Measurements from ENCODE around the gene DHRS13.

Gene DHRS13

DNA sequence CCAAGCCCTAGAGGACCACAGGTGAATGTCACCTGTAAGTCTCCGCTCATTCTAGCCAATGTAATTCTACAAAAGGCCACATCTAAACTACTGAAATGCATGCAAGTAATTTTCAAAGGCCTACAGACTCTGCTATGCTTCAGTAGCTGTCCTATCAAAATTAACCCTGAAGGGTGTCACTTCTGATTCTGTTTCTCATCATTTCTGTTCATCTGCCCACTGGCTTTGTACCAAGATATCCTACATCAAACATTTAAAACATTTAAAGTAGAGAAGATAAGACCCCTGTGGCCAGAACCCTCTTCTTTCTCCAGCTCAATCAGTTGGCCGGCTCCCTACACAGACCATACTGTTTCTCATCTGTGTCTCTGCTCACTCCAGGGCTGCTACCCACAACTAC, 26.9 kb upstream of the DHRS13 start:
- H3K4me1 ChIP-seq (ENCODE audit: control insufficient read depth in 1 of 2, insufficient read depth in 2 of 2, low read length in 2 of 2): peaks cover 8 to 14% of the 10 kb centered on the region in 2 donors
- H3K36me3 ChIP-seq (ENCODE audit: control insufficient read depth in 1 of 2, insufficient read depth in 2 of 2, low read length in 2 of 2): peaks cover 13 to 15% of the 10 kb centered on the region in 2 donors
- H3K27ac ChIP-seq (ENCODE audit: low read length): no peak overlapping the region

DNA sequence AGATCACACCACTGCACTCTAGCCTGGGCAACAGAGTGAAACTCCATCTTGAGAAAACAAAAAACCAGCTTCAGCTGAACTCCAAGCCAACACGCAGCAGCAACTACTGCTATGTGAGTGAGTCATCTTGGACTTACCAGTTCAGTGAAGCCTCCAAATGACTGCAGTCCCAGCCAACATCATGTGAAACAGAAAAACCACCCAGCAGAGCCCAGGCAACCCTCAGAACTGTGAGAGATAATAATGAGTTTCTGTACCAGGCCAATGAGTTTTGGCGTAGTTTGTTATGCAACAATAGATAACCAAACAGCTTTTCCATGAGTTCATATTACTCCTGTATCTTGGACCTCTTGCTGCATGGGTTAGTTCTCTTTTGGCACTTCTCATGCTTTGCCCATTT, 25.2 kb upstream of the DHRS13 start:
- peaks cover 8 to 15% of the 10 kb centered on the region in 2 donors for H3K4me1 ChIP-seq (ENCODE audit: control insufficient read depth in 1 of 2, insufficient read depth in 2 of 2, low read length in 2 of 2)
- H3K9me3 ChIP-seq (ENCODE audit: control insufficient read depth in 1 of 2, low read length in 2 of 2): no peaks in the 10 kb centered on the region
- no peak overlapping the region for H3K27ac ChIP-seq (ENCODE audit: low read length)
- no peaks in the 10 kb centered on the region for H3K27me3 ChIP-seq (ENCODE audit: low read depth, low read length)
- no peak overlapping the region for H3K4me3 ChIP-seq (ENCODE audit: low read depth in 1 of 2, low read length in 2 of 2)
- H3K36me3 ChIP-seq (ENCODE audit: control insufficient read depth in 1 of 2, insufficient read depth in 2 of 2, low read length in 2 of 2): peaks cover 18 to 19% of the 10 kb centered on the region in 2 donors

More for the DNA sequence above, 26.9 kb upstream of the DHRS13 start:
- H3K27me3 ChIP-seq (ENCODE audit: low read depth, low read length): no peaks in the 10 kb centered on the region
- no peak overlapping the region for H3K4me3 ChIP-seq (ENCODE audit: low read depth in 1 of 2, low read length in 2 of 2)
- no peaks in the 10 kb centered on the region for H3K9me3 ChIP-seq (ENCODE audit: control insufficient read depth in 1 of 2, low read length in 2 of 2)

DNA sequence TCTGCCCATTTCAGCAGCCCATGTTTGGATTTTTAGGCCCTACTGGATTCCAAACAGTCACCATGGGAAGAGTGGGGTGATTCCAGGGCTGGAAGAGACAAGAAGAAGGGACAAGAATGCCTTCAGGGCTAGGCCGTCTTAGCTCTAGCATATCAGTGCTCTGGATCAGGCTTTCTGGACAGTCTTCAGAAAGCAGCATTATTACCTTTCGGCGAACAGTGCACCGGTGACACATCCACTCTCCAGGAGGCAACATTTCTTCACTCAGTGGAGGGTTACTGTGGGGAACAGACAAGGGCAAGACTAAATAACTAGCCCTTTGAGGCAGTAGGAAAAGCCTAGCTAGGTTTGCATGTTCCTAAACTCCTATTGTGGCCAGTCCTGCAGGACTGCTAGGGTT, 23.9 kb upstream of the DHRS13 start:
- peaks cover 4 to 8% of the 10 kb centered on the region in 2 donors for H3K4me1 ChIP-seq (ENCODE audit: control insufficient read depth in 1 of 2, insufficient read depth in 2 of 2, low read length in 2 of 2)
- no peaks in the 10 kb centered on the region for H3K9me3 ChIP-seq (ENCODE audit: control insufficient read depth in 1 of 2, low read length in 2 of 2)
- H3K4me3 ChIP-seq (ENCODE audit: low read depth in 1 of 2, low read length in 2 of 2): no peak overlapping the region
- H3K36me3 ChIP-seq (ENCODE audit: control insufficient read depth in 1 of 2, insufficient read depth in 2 of 2, low read length in 2 of 2): peaks cover 18 to 21% of the 10 kb centered on the region in 2 donors
- H3K27me3 ChIP-seq (ENCODE audit: low read depth, low read length): no peaks in the 10 kb centered on the region
- peak overlapping the region; percentile 70 for H3K27ac ChIP-seq (ENCODE audit: low read length)

DNA sequence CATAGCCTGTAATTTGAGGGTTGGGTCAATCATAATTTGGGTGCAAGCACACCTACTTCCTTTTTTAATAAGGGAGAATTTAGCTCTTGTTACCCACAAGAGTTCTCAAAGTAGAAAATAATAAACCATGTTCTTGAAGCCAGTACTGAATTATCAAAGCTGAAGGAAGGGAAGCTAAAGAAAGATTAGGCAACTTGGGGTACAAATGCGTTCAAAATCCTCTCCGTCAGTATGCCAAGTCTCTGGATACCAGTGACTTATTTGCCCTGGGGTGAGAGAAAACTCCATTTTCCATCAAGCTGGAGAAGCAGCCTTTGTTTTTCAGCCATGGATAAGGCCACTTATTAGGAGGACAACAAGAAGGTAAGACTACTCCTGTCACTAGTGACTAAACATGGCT, 23.5 kb upstream of the DHRS13 start:
- Histone ChIP-seq H3K36me3 (ENCODE audit: control insufficient read depth in 1 of 2, insufficient read depth in 2 of 2, low read length in 2 of 2) (peaks cover 22 to 25% of the 10 kb centered on the region in 2 donors), H3K27me3 (ENCODE audit: low read depth, low read length) (no peaks in the 10 kb centered on the region), H3K4me3 (ENCODE audit: low read depth in 1 of 2, low read length in 2 of 2) (no peak overlapping the region), H3K9me3 (ENCODE audit: control insufficient read depth in 1 of 2, low read length in 2 of 2) (no peaks in the 10 kb centered on the region), H3K27ac (ENCODE audit: low read length) (peak overlapping the region; percentile 70), H3K4me1 (ENCODE audit: control insufficient read depth in 1 of 2, insufficient read depth in 2 of 2, low read length in 2 of 2) (peaks cover 4 to 8% of the 10 kb centered on the region in 2 donors)

DNA sequence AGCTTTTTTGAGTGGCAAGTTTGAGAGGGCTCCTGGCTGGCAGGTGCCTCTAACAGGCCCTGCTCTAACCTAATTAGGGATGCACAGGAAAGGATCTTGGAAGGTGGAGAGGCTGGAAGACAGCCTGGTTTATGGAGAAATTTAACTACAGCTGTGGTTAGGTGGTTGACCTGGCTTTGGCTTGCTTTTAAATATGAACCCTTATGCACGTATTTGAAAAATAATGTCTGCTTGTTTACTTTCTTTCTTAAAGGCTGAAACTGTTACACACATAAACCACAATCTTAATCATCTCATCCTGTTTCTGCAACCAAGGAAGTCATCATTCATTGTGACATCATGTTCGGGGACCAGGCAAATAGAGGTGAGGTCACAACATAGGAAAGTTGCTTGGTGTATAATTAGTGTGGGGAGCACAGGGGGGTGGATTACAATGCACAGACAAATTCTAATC, 23.1 kb upstream of the DHRS13 start:
- Histone ChIP-seq H3K4me1 (ENCODE audit: control insufficient read depth in 1 of 2, insufficient read depth in 2 of 2, low read length in 2 of 2) (peaks cover 4 to 8% of the 10 kb centered on the region in 2 donors), H3K27ac (ENCODE audit: low read length) (peak overlapping the region; percentile 70), H3K27me3 (ENCODE audit: low read depth, low read length) (no peaks in the 10 kb centered on the region), H3K9me3 (ENCODE audit: control insufficient read depth in 1 of 2, low read length in 2 of 2) (no peaks in the 10 kb centered on the region), H3K36me3 (ENCODE audit: control insufficient read depth in 1 of 2, insufficient read depth in 2 of 2, low read length in 2 of 2) (peaks cover 24 to 29% of the 10 kb centered on the region in 2 donors), H3K4me3 (ENCODE audit: low read depth in 1 of 2, low read length in 2 of 2) (no peak overlapping the region)

DNA sequence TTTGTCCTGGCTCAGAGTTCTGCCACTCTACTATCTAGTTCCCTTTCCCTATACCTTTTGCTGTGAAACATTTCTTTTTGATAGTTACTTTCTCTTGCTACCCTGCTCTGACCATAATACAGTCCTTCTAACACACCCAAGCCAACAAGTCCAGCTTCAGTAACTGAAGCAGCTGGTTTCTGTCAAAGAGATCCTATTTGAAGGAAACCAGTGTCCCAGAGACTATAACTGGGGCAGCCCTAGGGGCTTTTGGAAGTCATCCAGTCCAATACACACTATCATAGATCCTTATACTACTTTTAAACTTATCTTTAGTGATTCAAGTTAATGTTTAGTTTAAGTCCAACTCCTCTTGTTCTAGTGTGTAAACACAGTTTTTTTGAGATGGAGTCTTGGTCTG, 17.3 kb upstream of the DHRS13 start:
- no peak overlapping the region for H3K4me3 ChIP-seq (ENCODE audit: low read depth in 1 of 2, low read length in 2 of 2)
- H3K4me1 ChIP-seq (ENCODE audit: control insufficient read depth in 1 of 2, insufficient read depth in 2 of 2, low read length in 2 of 2): peaks cover 0 to 4% of the 10 kb centered on the region in 2 donors
- H3K27me3 ChIP-seq (ENCODE audit: low read depth, low read length): no peaks in the 10 kb centered on the region
- H3K9me3 ChIP-seq (ENCODE audit: control insufficient read depth in 1 of 2, low read length in 2 of 2): no peaks in the 10 kb centered on the region
- no peak overlapping the region for H3K27ac ChIP-seq (ENCODE audit: low read length)
- H3K36me3 ChIP-seq (ENCODE audit: control insufficient read depth in 1 of 2, insufficient read depth in 2 of 2, low read length in 2 of 2): peaks cover 58 to 69% of the 10 kb centered on the region in 2 donors

DNA sequence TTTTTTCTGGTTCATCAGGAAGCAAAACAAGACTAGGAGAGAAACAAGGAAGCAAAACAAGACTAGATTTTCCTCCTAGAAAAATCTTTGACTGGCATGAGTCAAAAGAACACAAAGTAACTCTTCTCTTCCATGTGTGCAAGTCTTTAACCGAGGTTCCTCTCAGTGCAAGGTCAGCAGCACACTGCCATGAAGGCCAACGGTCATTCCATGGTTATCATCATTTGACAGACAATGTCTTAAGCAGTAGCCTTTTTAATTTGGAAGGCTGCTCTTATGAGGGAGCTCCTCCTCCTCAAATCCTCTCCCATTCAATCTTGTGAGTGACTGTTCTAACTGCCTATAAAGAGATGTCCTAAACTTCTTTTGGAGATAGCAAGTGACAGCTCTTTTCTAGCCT, 15.4 kb upstream of the DHRS13 start:
- no peak overlapping the region for H3K27ac ChIP-seq (ENCODE audit: low read length)
- no peaks in the 10 kb centered on the region for H3K9me3 ChIP-seq (ENCODE audit: control insufficient read depth in 1 of 2, low read length in 2 of 2)
- H3K27me3 ChIP-seq (ENCODE audit: low read depth, low read length): no peaks in the 10 kb centered on the region
- H3K4me3 ChIP-seq (ENCODE audit: low read depth in 1 of 2, low read length in 2 of 2): no peak overlapping the region
- no peaks in the 10 kb centered on the region for H3K4me1 ChIP-seq (ENCODE audit: control insufficient read depth in 1 of 2, insufficient read depth in 2 of 2, low read length in 2 of 2)
- peaks cover 64 to 77% of the 10 kb centered on the region in 2 donors for H3K36me3 ChIP-seq (ENCODE audit: control insufficient read depth in 1 of 2, insufficient read depth in 2 of 2, low read length in 2 of 2)

DNA sequence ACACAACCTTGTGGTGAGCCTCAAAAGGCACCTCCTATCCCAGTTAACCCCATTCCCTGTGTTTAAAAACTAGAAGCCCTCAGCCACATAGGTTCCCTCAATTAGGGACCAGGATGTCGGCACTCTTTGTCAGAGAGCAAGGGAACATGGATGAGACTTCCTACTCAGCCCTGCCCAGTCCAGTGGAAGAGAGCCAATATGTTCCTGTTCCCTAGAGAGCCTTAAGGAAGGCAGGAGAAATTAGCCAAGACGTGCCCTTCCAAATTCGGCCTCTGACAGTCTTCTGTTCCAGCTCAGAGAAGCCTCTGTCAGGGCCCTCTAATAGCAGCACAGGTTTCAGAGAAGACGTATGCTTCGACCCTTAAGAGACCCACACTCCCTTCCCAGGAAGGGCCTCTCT, 14.6 kb upstream of the DHRS13 start:
- no peaks in the 10 kb centered on the region for H3K27me3 ChIP-seq (ENCODE audit: low read depth, low read length)
- H3K27ac ChIP-seq (ENCODE audit: low read length): no peak overlapping the region
- H3K4me1 ChIP-seq (ENCODE audit: control insufficient read depth in 1 of 2, insufficient read depth in 2 of 2, low read length in 2 of 2): no peaks in the 10 kb centered on the region
- H3K9me3 ChIP-seq (ENCODE audit: control insufficient read depth in 1 of 2, low read length in 2 of 2): no peaks in the 10 kb centered on the region
- peaks cover 70 to 85% of the 10 kb centered on the region in 2 donors for H3K36me3 ChIP-seq (ENCODE audit: control insufficient read depth in 1 of 2, insufficient read depth in 2 of 2, low read length in 2 of 2)
- no peak overlapping the region for H3K4me3 ChIP-seq (ENCODE audit: low read depth in 1 of 2, low read length in 2 of 2)

DNA sequence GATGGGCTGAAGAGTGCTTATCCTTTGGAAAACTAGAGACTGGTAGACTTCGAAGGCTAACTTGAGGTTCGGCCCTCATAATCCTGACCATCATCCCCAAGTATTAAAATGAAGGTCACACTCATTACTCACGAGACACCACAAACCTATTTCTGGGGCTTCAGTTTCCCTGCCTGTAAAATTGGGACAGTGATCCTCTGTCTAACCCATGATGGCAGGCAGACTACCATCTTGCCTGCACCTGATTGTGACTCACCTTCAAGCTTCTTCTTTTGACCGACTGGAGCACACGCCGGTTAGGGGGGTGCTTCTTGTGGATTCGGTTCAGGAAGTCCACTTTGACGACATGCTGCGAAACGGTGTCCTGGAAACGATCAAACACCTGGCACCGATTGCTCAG, 14.2 kb upstream of the DHRS13 start:
- Histone ChIP-seq H3K9me3 (ENCODE audit: control insufficient read depth in 1 of 2, low read length in 2 of 2) (no peaks in the 10 kb centered on the region), H3K27me3 (ENCODE audit: low read depth, low read length) (no peaks in the 10 kb centered on the region), H3K4me1 (ENCODE audit: control insufficient read depth in 1 of 2, insufficient read depth in 2 of 2, low read length in 2 of 2) (no peaks in the 10 kb centered on the region), H3K4me3 (ENCODE audit: low read depth in 1 of 2, low read length in 2 of 2) (no peak overlapping the region), H3K36me3 (ENCODE audit: control insufficient read depth in 1 of 2, insufficient read depth in 2 of 2, low read length in 2 of 2) (peaks cover 74 to 90% of the 10 kb centered on the region in 2 donors), H3K27ac (ENCODE audit: low read length) (no peak overlapping the region)

DNA sequence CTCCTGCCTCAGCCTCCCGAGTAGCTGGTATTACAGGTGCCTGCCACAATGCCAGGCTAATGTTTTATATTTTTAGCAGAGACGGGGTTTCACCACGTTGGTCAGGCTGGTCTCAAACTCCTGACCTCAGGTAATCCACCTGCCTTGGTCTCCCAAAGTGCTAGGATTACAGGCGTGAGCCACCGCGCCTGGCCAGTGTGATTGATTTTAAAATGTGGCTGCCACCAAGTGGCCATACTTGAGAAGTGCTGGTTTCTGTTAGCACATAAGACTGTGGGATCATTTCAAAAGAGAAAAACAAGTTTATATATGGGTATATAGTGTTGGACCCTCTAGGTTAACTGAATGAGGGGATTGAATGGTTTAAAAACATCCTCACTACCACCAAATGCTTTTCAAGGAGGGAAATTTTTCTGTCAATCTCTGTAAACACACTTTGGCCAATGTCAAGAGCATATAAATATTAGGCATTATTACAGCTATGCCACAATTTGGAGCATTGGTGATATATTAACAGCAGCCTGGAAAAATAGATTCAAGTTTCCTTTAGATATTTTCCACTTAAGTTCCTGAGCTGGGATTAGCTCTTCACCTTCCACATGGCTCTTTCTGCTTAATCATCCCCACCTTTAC, 13.5 kb upstream of the DHRS13 start:
- peaks cover 76 to 91% of the 10 kb centered on the region in 2 donors for H3K36me3 ChIP-seq (ENCODE audit: control insufficient read depth in 1 of 2, insufficient read depth in 2 of 2, low read length in 2 of 2)
- H3K4me1 ChIP-seq (ENCODE audit: control insufficient read depth in 1 of 2, insufficient read depth in 2 of 2, low read length in 2 of 2): no peaks in the 10 kb centered on the region

DNA sequence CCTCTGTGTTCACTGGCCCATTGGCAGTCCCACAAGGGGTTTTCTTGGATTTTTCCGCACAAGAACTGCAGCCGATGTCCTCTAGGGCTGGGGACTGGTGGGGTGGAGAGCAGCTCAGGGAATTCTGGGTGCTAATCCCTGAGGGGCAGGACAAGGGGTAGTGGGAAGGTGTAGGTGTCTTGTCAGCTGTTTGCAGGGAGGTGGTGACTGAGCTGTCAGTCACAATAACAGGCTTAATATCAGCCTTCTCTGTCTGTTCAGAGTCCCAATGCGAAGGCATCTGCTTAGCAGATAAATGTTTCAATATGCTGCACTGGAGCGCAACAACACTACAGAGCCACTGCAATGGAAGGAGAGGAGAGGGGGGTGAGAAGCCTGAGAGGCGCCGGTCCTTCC, 10.1 kb upstream of the DHRS13 start:
- Histone ChIP-seq H3K9me3 (ENCODE audit: control insufficient read depth in 1 of 2, low read length in 2 of 2) (no peaks in the 10 kb centered on the region), H3K36me3 (ENCODE audit: control insufficient read depth in 1 of 2, insufficient read depth in 2 of 2, low read length in 2 of 2) (peaks cover 81 to 85% of the 10 kb centered on the region in 2 donors), H3K4me1 (ENCODE audit: control insufficient read depth in 1 of 2, insufficient read depth in 2 of 2, low read length in 2 of 2) (peaks cover 1 to 14% of the 10 kb centered on the region in 2 donors), H3K4me3 (ENCODE audit: low read depth in 1 of 2, low read length in 2 of 2) (no peak overlapping the region), H3K27me3 (ENCODE audit: low read depth, low read length) (no peaks in the 10 kb centered on the region), H3K27ac (ENCODE audit: low read length) (no peak overlapping the region)

More for the DNA sequence above, 13.5 kb upstream of the DHRS13 start:
- no peak overlapping the region for H3K27ac ChIP-seq (ENCODE audit: low read length)
- H3K4me3 ChIP-seq (ENCODE audit: low read depth in 1 of 2, low read length in 2 of 2): no peak overlapping the region
- H3K9me3 ChIP-seq (ENCODE audit: control insufficient read depth in 1 of 2, low read length in 2 of 2): no peaks in the 10 kb centered on the region
- H3K27me3 ChIP-seq (ENCODE audit: low read depth, low read length): no peaks in the 10 kb centered on the region

Measured in muscle layer of duodenum (tissue), 2 donors.